Measurements from ENCODE around the gene TAF4.

DNA sequence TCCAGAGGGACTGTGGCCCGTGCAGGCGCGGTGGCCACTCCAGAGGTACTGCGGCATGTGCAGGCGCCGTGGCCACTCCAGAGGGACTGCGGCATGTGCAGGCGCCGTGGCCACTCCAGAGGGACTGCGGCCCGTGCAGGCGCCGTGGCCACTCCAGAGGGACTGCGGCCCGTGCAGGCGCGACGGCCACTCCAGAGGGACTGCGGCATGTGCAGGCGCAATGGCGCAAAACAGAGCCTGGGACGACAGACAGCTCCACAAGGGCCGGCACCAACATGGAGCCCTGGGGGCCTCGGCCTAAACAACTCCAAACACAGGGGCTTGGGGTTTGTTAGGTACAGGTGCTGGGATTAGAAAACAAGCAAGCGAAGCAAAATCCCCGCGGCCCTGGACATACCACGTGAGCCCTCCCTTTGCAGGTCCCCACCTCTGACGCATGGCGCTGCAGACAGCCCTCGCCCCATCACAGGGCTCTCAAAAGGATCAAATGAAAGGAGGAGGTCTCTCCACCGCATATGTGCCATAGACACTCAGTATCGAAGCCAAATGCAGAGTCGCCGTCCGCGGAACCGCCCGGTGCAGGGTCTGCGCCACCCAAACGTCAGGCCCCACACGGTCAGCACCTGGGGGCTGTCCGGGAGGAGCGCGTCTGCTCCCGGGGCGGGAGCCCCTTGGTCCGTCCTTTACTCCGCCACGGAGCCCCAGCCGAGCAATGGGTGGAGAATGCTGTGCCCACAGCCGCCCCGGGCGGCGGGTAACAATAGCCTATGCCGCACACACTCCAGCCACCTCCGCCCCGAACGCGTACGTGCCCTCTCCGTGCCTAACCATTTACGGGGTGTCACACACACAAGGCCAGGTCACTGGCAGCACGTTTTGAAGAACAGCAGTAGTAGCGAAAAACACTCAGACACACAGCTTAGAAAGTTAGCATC is 85.7 kb downstream of the TAF4 start:
- TF ChIP-seq POLR2A (IDR thresholded peaks at IDR 0.05; ENCODE audit: low read depth, low read length) (no peak), POLR2AphosphoS5 (IDR thresholded peaks at IDR 0.05; ENCODE audit: insufficient read depth, low read depth, low read length) (no peak), MYC (IDR thresholded peaks at IDR 0.05; ENCODE audit: low read depth, low read length) (no peak)
- TF ChIP-seq, protein P1, sequence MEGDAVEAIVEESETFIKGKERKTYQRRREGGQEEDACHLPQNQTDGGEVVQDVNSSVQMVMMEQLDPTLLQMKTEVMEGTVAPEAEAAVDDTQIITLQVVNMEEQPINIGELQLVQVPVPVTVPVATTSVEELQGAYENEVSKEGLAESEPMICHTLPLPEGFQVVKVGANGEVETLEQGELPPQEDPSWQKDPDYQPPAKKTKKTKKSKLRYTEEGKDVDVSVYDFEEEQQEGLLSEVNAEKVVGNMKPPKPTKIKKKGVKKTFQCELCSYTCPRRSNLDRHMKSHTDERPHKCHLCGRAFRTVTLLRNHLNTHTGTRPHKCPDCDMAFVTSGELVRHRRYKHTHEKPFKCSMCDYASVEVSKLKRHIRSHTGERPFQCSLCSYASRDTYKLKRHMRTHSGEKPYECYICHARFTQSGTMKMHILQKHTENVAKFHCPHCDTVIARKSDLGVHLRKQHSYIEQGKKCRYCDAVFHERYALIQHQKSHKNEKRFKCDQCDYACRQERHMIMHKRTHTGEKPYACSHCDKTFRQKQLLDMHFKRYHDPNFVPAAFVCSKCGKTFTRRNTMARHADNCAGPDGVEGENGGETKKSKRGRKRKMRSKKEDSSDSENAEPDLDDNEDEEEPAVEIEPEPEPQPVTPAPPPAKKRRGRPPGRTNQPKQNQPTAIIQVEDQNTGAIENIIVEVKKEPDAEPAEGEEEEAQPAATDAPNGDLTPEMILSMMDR (IDR thresholded peaks at IDR 0.05; ENCODE audit: extremely low read depth in 1 of 2, insufficient read depth in 1 of 2, low read depth in 1 of 2, low read length in 2 of 2): no peak
- TF ChIP-seq, protein P2, sequence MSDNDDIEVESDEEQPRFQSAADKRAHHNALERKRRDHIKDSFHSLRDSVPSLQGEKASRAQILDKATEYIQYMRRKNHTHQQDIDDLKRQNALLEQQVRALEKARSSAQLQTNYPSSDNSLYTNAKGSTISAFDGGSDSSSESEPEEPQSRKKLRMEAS (IDR thresholded peaks at IDR 0.05; ENCODE audit: insufficient read depth, insufficient read length): no peak

All from endothelial cell of umbilical vein (primary cell).